Parathyroid adenoma (tissue), 2 donors: ENCODE measurements around the gene PHLDB2.

Source experiments
- H2AFZ ChIP-seq: fragments of 300-600 bp; sonication (generic); one replicate; pipeline ENCODE4 v1.7.0; 2017; ENCODE audit warnings: antibody characterized with exemption, mild to moderate bottlenecking
- H3K27ac ChIP-seq: fragments of 300-600 bp; sonication (generic); one replicate; pipeline ENCODE4 v1.7.0; 2017
- H3K27me3 ChIP-seq: fragments of 300-600 bp; sonication (generic); one replicate; pipeline ENCODE4 v1.7.0; 2017; ENCODE audit warnings: low read length; ENCODE audit not compliant: control insufficient read depth, insufficient read depth
- H3K36me3 ChIP-seq: fragments of 300-600 bp; sonication (generic); one replicate; pipeline ENCODE4 v1.7.0; 2017; ENCODE audit warnings: low read length; ENCODE audit not compliant: control insufficient read depth, insufficient read depth
- H3K4me1 ChIP-seq: fragments of 300-600 bp; sonication (generic); one replicate; pipeline ENCODE4 v1.7.0; 2017; ENCODE audit warnings: control low read depth
- H3K4me2 ChIP-seq: fragments of 300-600 bp; sonication (generic); one replicate; pipeline ENCODE4 v1.7.0; 2017; ENCODE audit warnings: low read length
- H3K4me3 ChIP-seq: fragments of 300-600 bp; sonication (generic); one replicate; pipeline ENCODE4 v1.7.0; 2017; ENCODE audit warnings: low read depth, low read length
- H3K79me2 ChIP-seq: fragments of 300-600 bp; sonication (generic); one replicate; pipeline ENCODE4 v1.7.0; 2017; ENCODE audit warnings: control low read depth
- H3K9ac ChIP-seq: fragments of 300-600 bp; sonication (generic); one replicate; pipeline ENCODE4 v1.7.0; 2017; ENCODE audit warnings: mild to moderate bottlenecking
- H3K9me3 ChIP-seq: fragments of 300-600 bp; sonication (generic); one replicate; pipeline ENCODE4 v1.7.0; 2017; ENCODE audit warnings: low read length; ENCODE audit not compliant: control insufficient read depth
- CTCF ChIP-seq: fragments of 300-600 bp; sonication (generic); IDR thresholded peaks from one replicate; pipeline ENCODE4 v1.7.0; 2017; ENCODE audit warnings: antibody characterized with exemption, mild to moderate bottlenecking
- donor health status: primary hyperparathyroidism.

PHLDB2 gene

GRCh38 chr3:111822804-111823203, 36.3 kb upstream of the PHLDB2 start:
- H3K9ac ChIP-seq: no peak overlapping the region
- H3K79me2 ChIP-seq: no peaks in the 10 kb centered on the region
- H3K36me3 ChIP-seq: no peaks in the 10 kb centered on the region
- H3K9me3 ChIP-seq: no peaks in the 10 kb centered on the region
- no peak overlapping the region for H3K4me2 ChIP-seq
- no peak overlapping the region for H2AFZ ChIP-seq
- H3K27me3 ChIP-seq: no peaks in the 10 kb centered on the region
- H3K27ac ChIP-seq: no peak overlapping the region
- TF ChIP-seq CTCF: no peak
- H3K4me1 ChIP-seq: no peaks in the 10 kb centered on the region
- no peak overlapping the region for H3K4me3 ChIP-seq

- Histone ChIP-seq H3K4me2 (no peak overlapping the region), H3K36me3 (no peaks in the 10 kb centered on the region), H3K4me3 (no peak overlapping the region), H3K9ac (no peak overlapping the region), H3K27me3 (no peaks in the 10 kb centered on the region), H3K9me3 (no peaks in the 10 kb centered on the region), H3K27ac (no peak overlapping the region), H3K79me2 (no peaks in the 10 kb centered on the region), H2AFZ (no peak overlapping the region), H3K4me1 (no peaks in the 10 kb centered on the region)
- TF ChIP-seq CTCF: no peak
Observed at GRCh38 chr3:111823341-111823855, 35.7 kb upstream of the PHLDB2 start.

- no peak for TF ChIP-seq CTCF
- Histone ChIP-seq H2AFZ (peak overlapping the region; percentile 8), H3K9me3 (no peaks in the 10 kb centered on the region), H3K79me2 (no peaks in the 10 kb centered on the region), H3K36me3 (no peaks in the 10 kb centered on the region), H3K4me2 (no peak overlapping the region), H3K27me3 (no peaks in the 10 kb centered on the region), H3K27ac (no peak overlapping the region), H3K9ac (no peak overlapping the region), H3K4me3 (no peak overlapping the region), H3K4me1 (no peaks in the 10 kb centered on the region)
Observed at GRCh38 chr3:111824351-111824750, 34.7 kb upstream of the PHLDB2 start.

GRCh38 chr3:111827871-111828270, 31.2 kb upstream of the PHLDB2 start:
- H3K9ac ChIP-seq: no peak overlapping the region
- no peaks in the 10 kb centered on the region for H3K9me3 ChIP-seq
- no peak for TF ChIP-seq CTCF
- no peak overlapping the region for H3K4me2 ChIP-seq
- H3K27ac ChIP-seq: no peak overlapping the region
- H3K4me1 ChIP-seq: no peaks in the 10 kb centered on the region
- no peak overlapping the region for H2AFZ ChIP-seq
- no peaks in the 10 kb centered on the region for H3K79me2 ChIP-seq
- H3K4me3 ChIP-seq: no peak overlapping the region
- H3K36me3 ChIP-seq: no peaks in the 10 kb centered on the region
- no peaks in the 10 kb centered on the region for H3K27me3 ChIP-seq

GRCh38 chr3:111828530-111828929, 30.5 kb upstream of the PHLDB2 start:
- TF ChIP-seq CTCF: no peak
- no peaks in the 10 kb centered on the region for H3K79me2 ChIP-seq
- no peaks in the 10 kb centered on the region for H3K27me3 ChIP-seq
- H3K9me3 ChIP-seq: no peaks in the 10 kb centered on the region
- no peak overlapping the region for H2AFZ ChIP-seq
- H3K4me1 ChIP-seq: no peaks in the 10 kb centered on the region
- no peak overlapping the region for H3K9ac ChIP-seq
- H3K4me3 ChIP-seq: no peak overlapping the region
- no peaks in the 10 kb centered on the region for H3K36me3 ChIP-seq
- no peak overlapping the region for H3K4me2 ChIP-seq
- no peak overlapping the region for H3K27ac ChIP-seq
